T-helper 9 cell (primary cell): ENCODE measurements around the gene TSC22D1.

ENCODE experiments used
- DNase-seq: peaks from one replicate; pipeline ENCODE4 v3.0.0-alpha.2; 2020

TSC22D1 gene

GRCh38 chr13:44423824-44424223 lies 152.3 kb downstream of the TSC22D1 start:
- DNase-seq: no peak

- DNase-seq: no peak
These were observed 153.1 kb downstream of the TSC22D1 start for GRCh38 chr13:44422755-44423643.

GRCh38 chr13:44421853-44422525 lies 154.1 kb downstream of the TSC22D1 start:
- DNase-seq: no peak

GRCh38 chr13:44420376-44421220 lies 155.5 kb downstream of the TSC22D1 start:
- no peak for DNase-seq

- DNase-seq: no peak
These were observed 158.3 kb downstream of the TSC22D1 start for GRCh38 chr13:44417876-44418275.

- DNase-seq: no peak
These were observed 158.7 kb downstream of the TSC22D1 start for GRCh38 chr13:44417446-44417845.

- no peak for DNase-seq
These were observed 159.4 kb downstream of the TSC22D1 start for GRCh38 chr13:44416744-44417143.

- no peak for DNase-seq
These were observed 159.8 kb downstream of the TSC22D1 start for GRCh38 chr13:44416301-44416700.

GRCh38 chr13:44415815-44416214 lies 160.3 kb downstream of the TSC22D1 start:
- DNase-seq: no peak

- no peak for DNase-seq
These were observed 161.4 kb downstream of the TSC22D1 start for GRCh38 chr13:44414716-44415115.

GRCh38 chr13:44413095-44413494 lies 163.0 kb downstream of the TSC22D1 start:
- DNase-seq: no peak

GRCh38 chr13:44412346-44412935 lies 163.7 kb downstream of the TSC22D1 start:
- DNase-seq: no peak

- no peak for DNase-seq
These were observed 164.3 kb downstream of the TSC22D1 start for GRCh38 chr13:44411841-44412240.

GRCh38 chr13:44410328-44410859 lies 165.7 kb downstream of the TSC22D1 start:
- DNase-seq: no peak

- DNase-seq: no peak
These were observed 166.5 kb downstream of the TSC22D1 start for GRCh38 chr13:44409595-44409994.

GRCh38 chr13:44407891-44408290 lies 168.2 kb downstream of the TSC22D1 start:
- no peak for DNase-seq

GRCh38 chr13:44407379-44407778 lies 168.8 kb downstream of the TSC22D1 start:
- DNase-seq: no peak

GRCh38 chr13:44406617-44407016 lies 169.5 kb downstream of the TSC22D1 start:
- no peak for DNase-seq

GRCh38 chr13:44404261-44405132 lies 171.6 kb downstream of the TSC22D1 start:
- no peak for DNase-seq

- DNase-seq: no peak
These were observed 172.6 kb downstream of the TSC22D1 start for GRCh38 chr13:44403461-44404056.

- no peak for DNase-seq
These were observed 173.2 kb downstream of the TSC22D1 start for GRCh38 chr13:44402899-44403445.
